Neural cell (in vitro differentiated cells): ENCODE measurements around the gene PDXDC1. TPM values are rescaled to one million over a fixed set of nuclear protein-coding genes. Genes with fewer than 3 reads are reported as not detected.
A peak's percentile ranks its signal among the peaks of the same experiment; 100 is the strongest.
"Not testable (repeated sequence)": the region's sequence is repeated elsewhere in the genome, so short reads cannot be mapped to it uniquely, and the experiment has no call there.

Source experiments
- H2AFZ ChIP-seq: fragments of 200-600, 300-800 bp; sonication (generic), shearing (Covaris generic); 2 replicates; pipeline ENCODE4 v1.6.0; 2014; ENCODE audit warnings: low read depth, mild to moderate bottlenecking, antibody characterized with exemption, low read length, moderate library complexity
- H3F3A ChIP-seq: fragments of 200-600 bp; shearing (Covaris generic); 2 replicates; pipeline ENCODE4 v1.6.1; 2016; ENCODE audit warnings: mild to moderate bottlenecking, moderate library complexity, mixed read lengths, antibody characterized with exemption, low read length; ENCODE audit not compliant: insufficient read depth, poor library complexity, severe bottlenecking
- H3K27ac ChIP-seq: fragments of 200-600, 300-800 bp; sonication (generic), shearing (Covaris generic); 2 replicates; pipeline ENCODE4 v1.5.1; 2014; ENCODE audit warnings: mild to moderate bottlenecking, low read length, moderate library complexity
- H3K27me3 ChIP-seq: fragments of 300-800, 200-600 bp; sonication (generic), shearing (Covaris generic); 2 replicates; pipeline ENCODE4 v1.6.0; 2014; ENCODE audit warnings: mild to moderate bottlenecking, low read depth, low read length, moderate library complexity; ENCODE audit not compliant: insufficient read depth
- H3K36me3 ChIP-seq: fragments of 300-800, 200-600 bp; sonication (generic), shearing (Covaris generic); 2 replicates; pipeline ENCODE4 v1.5.1; 2014; ENCODE audit warnings: mild to moderate bottlenecking, antibody characterized with exemption, low read length, moderate library complexity; ENCODE audit not compliant: insufficient read depth
- H3K4me2 ChIP-seq: fragments of 300-800, 200-600 bp; sonication (generic), shearing (Covaris generic); 2 replicates; pipeline ENCODE4 v1.6.0; 2014; ENCODE audit warnings: mild to moderate bottlenecking, low read length
- H3K4me3 ChIP-seq: fragments of 300-800, 200-600 bp; sonication (generic), shearing (Covaris generic); 2 replicates; pipeline ENCODE4 v1.5.1; 2014; ENCODE audit warnings: mild to moderate bottlenecking, low read length, moderate library complexity
- H3K79me2 ChIP-seq: fragments of 200-600 bp; shearing (Covaris generic); replicated peaks from 2 replicates; pipeline ENCODE4 v1.6.0; 2014; ENCODE audit warnings: mild to moderate bottlenecking, low read length, moderate library complexity; ENCODE audit not compliant: insufficient read depth
- H3K9ac ChIP-seq: fragments of 300-800, 200-600 bp; sonication (generic), shearing (Covaris generic); 2 replicates; pipeline ENCODE4 v1.6.1; 2016; ENCODE audit warnings: mild to moderate bottlenecking, low read length, mixed read lengths
- H3K9me2 ChIP-seq: fragments of 200-600 bp; shearing (Covaris generic); 2 replicates; pipeline ENCODE4 v1.6.1; 2016; ENCODE audit warnings: mild to moderate bottlenecking, low read length, mixed read lengths; ENCODE audit not compliant: insufficient read depth
- H3K9me3 ChIP-seq: fragments of 200-600, 300-800 bp; sonication (generic), shearing (Covaris generic); 2 replicates; pipeline ENCODE4 v1.6.1; 2016; ENCODE audit warnings: mild to moderate bottlenecking, mixed run types, low read length, moderate library complexity, mixed read lengths
- H4K20me1 ChIP-seq: fragments of 200-600 bp; shearing (Covaris generic); 2 replicates; pipeline ENCODE4 v1.6.1; 2016; ENCODE audit warnings: mild to moderate bottlenecking, mixed run types; ENCODE audit not compliant: insufficient read depth
- polyA plus RNA-seq: library from polyadenylated mRNA; depleted of rRNA; stranded (reverse); fragments of >200 nt; gene quantifications from 2 replicates; pipeline ENCODE4 v1.2.3, GENCODE V29; 2014

PDXDC1 gene
- polyA plus RNA-seq, 1 donor from 2014 or later, result 69.9 TPM

DNA sequence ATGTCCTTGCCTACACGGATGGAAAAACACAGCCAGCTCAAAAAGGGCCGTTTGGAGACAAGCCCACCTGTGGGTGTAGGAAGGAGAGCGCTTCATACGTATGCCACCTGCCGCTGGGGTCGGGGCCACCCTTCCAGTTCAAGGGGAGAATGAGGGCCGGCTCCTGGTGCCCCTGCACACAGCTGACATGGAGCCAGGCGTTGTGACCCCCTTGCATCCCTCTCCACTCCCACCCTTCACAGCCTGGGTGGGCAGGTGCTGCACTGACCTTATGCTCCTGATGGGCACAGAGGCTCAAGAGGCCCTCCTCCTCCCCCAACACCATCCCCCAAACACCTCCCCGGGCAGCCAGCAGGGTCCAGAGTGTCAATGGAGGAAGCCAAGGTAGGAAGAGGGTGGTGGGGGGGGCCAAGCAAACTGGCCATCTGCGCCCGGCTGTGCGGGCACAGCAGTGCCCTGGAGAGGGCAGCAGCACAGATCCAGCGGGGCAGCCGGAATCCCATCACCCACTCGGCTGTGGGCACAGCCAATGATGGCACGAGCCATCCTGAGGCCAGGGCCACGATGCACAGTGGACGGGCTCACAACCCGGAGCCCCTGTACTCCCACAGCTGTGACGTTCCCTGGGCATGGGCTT, 170.1 kb downstream of the PDXDC1 start:
- H3K9me3 ChIP-seq, H3F3A ChIP-seq, H3K27ac ChIP-seq, H3K9me2 ChIP-seq, H3K4me2 ChIP-seq, H2AFZ ChIP-seq, H3K4me3 ChIP-seq, H3K36me3 ChIP-seq, H3K27me3 ChIP-seq, H3K79me2 ChIP-seq, H3K9ac ChIP-seq, H4K20me1 ChIP-seq: not testable (repeated sequence)

- H3K4me3 ChIP-seq, H3K27ac ChIP-seq, H3K79me2 ChIP-seq: not testable (repeated sequence)
These were observed 170.8 kb downstream of the PDXDC1 start for GRCh38 chr16:15145418-15146263.

DNA sequence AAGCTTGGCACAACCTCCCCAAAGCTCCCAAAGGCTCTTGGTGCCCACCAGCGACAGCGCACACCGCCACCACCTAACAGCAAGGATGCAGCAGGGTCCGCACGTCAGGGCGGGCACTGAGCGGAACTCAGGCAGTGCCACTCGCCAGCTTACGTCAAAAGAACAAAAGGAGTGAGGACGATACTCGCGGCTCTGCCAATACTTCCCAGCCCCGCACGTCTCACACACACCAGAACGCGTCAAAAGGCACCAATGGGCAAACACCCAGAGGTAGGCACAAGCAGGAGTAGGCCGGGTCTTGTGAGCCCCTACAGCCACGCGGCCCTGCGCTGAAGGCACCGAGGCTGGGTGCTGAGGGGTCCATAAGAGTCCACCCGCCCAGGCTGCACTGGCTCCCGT, 171.4 kb downstream of the PDXDC1 start:
- H3K9me3 ChIP-seq, H2AFZ ChIP-seq, H3K9ac ChIP-seq, H3K9me2 ChIP-seq, H3K4me3 ChIP-seq, H3K4me2 ChIP-seq, H3F3A ChIP-seq, H3K36me3 ChIP-seq, H3K27me3 ChIP-seq, H4K20me1 ChIP-seq, H3K27ac ChIP-seq, H3K79me2 ChIP-seq: not testable (repeated sequence)

More at GRCh38 chr16:15145418-15146263, 170.8 kb downstream of the PDXDC1 start:
- not testable (repeated sequence) for H4K20me1 ChIP-seq, H3K9ac ChIP-seq, H3K36me3 ChIP-seq, H3K27me3 ChIP-seq, H3K9me2 ChIP-seq, H2AFZ ChIP-seq, H3F3A ChIP-seq, H3K9me3 ChIP-seq, H3K4me2 ChIP-seq

- H2AFZ ChIP-seq, H3K79me2 ChIP-seq, H3K9me2 ChIP-seq, H3K4me2 ChIP-seq, H3K36me3 ChIP-seq, H3K27ac ChIP-seq, H4K20me1 ChIP-seq, H3K9ac ChIP-seq, H3K4me3 ChIP-seq, H3F3A ChIP-seq, H3K9me3 ChIP-seq, H3K27me3 ChIP-seq: not testable (repeated sequence)
These were observed 174.0 kb downstream of the PDXDC1 start for GRCh38 chr16:15148831-15149230.

DNA sequence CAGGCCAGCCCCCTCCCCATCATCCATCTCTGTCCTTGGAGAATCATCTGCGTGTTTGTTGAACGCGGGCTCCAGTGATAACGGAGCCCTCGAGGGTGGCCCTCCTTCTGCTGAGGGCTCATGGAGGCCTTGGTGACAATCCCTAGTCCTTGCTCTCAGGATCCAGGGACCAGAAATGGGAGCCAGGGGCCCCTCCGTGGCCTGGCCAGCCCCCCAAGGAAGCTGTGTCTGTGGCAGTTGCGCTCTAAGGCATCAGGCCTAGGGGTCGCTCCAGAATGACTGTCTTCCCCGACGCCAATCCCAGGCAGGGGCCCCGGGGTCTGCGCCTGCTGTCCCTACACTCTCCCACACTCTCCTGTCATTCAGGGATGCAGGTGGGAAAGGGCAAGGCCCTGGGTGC, 174.4 kb downstream of the PDXDC1 start:
- not testable (repeated sequence) for H3K9me3 ChIP-seq, H3K79me2 ChIP-seq, H3K36me3 ChIP-seq, H3F3A ChIP-seq, H2AFZ ChIP-seq, H3K4me2 ChIP-seq, H3K9ac ChIP-seq, H3K4me3 ChIP-seq, H4K20me1 ChIP-seq, H3K27me3 ChIP-seq, H3K9me2 ChIP-seq, H3K27ac ChIP-seq

- not testable (repeated sequence) for H2AFZ ChIP-seq, H3K9me2 ChIP-seq, H3K36me3 ChIP-seq, H3K79me2 ChIP-seq, H3F3A ChIP-seq, H4K20me1 ChIP-seq, H3K27ac ChIP-seq, H3K27me3 ChIP-seq, H3K4me2 ChIP-seq, H3K9me3 ChIP-seq
- Histone ChIP-seq H3K4me3 (peak overlapping the region; percentile 60), H3K9ac (peak overlapping the region; percentile 50)
These were observed 179.2 kb downstream of the PDXDC1 start for GRCh38 chr16:15154005-15154404.
